Activated T-helper 17 cell treated with anti-CD3 and anti-CD28 coated beads, Interleukin-2, amount 50 U/mL, for 72 hours (primary cell): ENCODE measurements around the gene CHAT. TPM values are rescaled to one million over a fixed set of nuclear protein-coding genes. Genes with fewer than 3 reads are reported as not detected.
A peak's percentile ranks its signal among the peaks of the same experiment; 100 is the strongest.

Experiments used
- ATAC-seq: fragments of 150-1000 bp; cut with Tn5 transposase; replicated peaks from 2 replicates; pipeline ENCODE4 v1.10.0; 2021; ENCODE audit warnings: mild to moderate bottlenecking, moderate library complexity
- H3K27ac Mint-ChIP-seq: one replicate; pipeline ENCODE4 v1.8.0; 2022; ENCODE audit warnings: mixed read lengths
- H3K27me3 Mint-ChIP-seq: one replicate; pipeline ENCODE4 v1.8.0; 2022; ENCODE audit warnings: mixed read lengths
- H3K36me3 Mint-ChIP-seq: one replicate; pipeline ENCODE4 v1.8.0; 2022; ENCODE audit warnings: low read depth, mild to moderate bottlenecking, mixed read lengths
- H3K4me1 Mint-ChIP-seq: one replicate; pipeline ENCODE4 v1.8.0; 2022; ENCODE audit warnings: mixed read lengths
- H3K4me3 Mint-ChIP-seq: one replicate; pipeline ENCODE4 v1.8.0; 2022; ENCODE audit warnings: mild to moderate bottlenecking, mixed read lengths
- H3K9me3 Mint-ChIP-seq: one replicate; pipeline ENCODE4 v1.8.0; 2022; ENCODE audit warnings: mixed read lengths
- total RNA-seq, 2 donors: library from RNA; stranded (reverse); gene quantifications; one replicate each; pipeline ENCODE4 v1.2.3, GENCODE V29; 2022

The CHAT gene
- total RNA-seq, 2 donors from 2014 or later = not detected

DNA sequence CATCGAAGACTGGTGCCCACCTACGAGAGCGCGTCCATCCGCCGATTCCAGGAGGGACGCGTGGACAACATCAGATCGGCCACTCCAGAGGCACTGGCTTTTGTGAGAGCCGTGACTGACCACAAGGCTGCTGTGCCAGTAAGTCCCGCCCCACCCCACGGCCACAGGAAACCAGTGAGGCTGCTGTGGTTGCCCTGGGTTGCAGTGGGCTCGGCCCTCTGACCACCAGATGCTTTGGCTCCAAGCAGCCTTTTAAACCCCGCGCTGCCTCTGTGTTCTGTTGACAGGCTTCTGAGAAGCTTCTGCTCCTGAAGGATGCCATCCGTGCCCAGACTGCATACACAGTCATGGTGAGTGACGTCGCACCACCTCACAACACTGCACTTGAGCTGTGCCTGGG is 41.3 kb downstream of the CHAT start:
- Mint-ChIP-seq H3K27ac (no peak overlapping the region), H3K4me3 (no peak overlapping the region), H3K27me3 (peaks cover 10% of the 10 kb centered on the region), H3K36me3 (no peaks in the 10 kb centered on the region), H3K9me3 (peaks cover 10% of the 10 kb centered on the region), H3K4me1 (no peaks in the 10 kb centered on the region)
- ATAC-seq = no peak

DNA sequence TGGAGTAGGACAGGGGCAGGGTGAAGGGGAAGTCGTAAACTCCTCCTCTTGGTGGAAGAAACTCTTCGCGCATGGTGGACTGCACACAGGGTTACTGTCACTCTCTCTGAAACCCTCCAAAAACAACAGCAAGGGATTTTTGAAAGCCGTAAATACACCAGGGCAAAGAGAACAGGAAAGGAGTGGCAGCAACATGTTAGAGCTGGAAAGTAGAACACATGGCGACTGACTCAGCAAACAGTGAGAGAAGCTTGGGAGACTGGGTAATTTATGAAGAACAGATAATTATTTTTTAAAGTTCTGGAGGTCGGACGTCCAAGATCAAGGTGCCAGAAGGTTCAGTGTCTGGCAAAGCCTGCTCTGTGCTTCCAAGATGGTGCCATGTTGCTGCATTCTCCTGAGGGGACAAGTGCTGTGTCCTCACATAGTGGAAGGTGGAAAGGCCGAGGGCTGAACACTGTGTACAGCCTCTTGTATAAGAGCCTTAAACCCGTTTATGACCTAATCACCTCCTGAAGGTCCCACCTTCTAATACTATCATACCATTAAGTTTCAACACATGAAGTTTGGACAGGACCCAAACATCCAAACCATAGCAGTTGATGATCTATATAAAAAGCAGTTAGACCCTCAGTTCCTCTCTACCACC is 43.1 kb downstream of the CHAT start:
- ATAC-seq = no peak
- H3K4me1 Mint-ChIP-seq = no peaks in the 10 kb centered on the region
- H3K4me3 Mint-ChIP-seq = no peak overlapping the region
- no peak overlapping the region for H3K27ac Mint-ChIP-seq
- peaks cover 8% of the 10 kb centered on the region for H3K27me3 Mint-ChIP-seq
- peaks cover 10% of the 10 kb centered on the region for H3K9me3 Mint-ChIP-seq
- H3K36me3 Mint-ChIP-seq = no peaks in the 10 kb centered on the region

DNA sequence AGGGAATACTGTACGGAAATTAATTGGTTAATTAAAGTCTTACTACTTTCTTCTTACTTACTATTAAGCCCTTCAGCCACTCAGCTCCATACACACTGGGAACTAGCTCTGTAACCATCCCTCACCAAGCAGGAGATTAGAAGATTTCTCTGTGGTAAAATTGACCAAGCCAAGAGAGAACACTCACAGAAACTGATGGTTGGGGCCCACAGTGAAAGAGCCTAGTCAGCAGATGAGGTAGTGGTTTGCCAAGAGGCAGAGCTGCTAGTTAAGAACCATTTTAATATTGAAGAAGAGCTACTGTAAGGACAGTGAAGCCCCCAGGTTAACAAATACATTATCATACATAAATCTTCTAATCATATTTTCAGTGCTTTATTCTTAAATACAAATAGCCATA is 43.8 kb downstream of the CHAT start:
- Mint-ChIP-seq H3K4me3 (no peak overlapping the region), H3K4me1 (no peaks in the 10 kb centered on the region), H3K27ac (no peak overlapping the region), H3K27me3 (peaks cover 7% of the 10 kb centered on the region), H3K36me3 (no peaks in the 10 kb centered on the region), H3K9me3 (peaks cover 10% of the 10 kb centered on the region)
- ATAC-seq = no peak

DNA sequence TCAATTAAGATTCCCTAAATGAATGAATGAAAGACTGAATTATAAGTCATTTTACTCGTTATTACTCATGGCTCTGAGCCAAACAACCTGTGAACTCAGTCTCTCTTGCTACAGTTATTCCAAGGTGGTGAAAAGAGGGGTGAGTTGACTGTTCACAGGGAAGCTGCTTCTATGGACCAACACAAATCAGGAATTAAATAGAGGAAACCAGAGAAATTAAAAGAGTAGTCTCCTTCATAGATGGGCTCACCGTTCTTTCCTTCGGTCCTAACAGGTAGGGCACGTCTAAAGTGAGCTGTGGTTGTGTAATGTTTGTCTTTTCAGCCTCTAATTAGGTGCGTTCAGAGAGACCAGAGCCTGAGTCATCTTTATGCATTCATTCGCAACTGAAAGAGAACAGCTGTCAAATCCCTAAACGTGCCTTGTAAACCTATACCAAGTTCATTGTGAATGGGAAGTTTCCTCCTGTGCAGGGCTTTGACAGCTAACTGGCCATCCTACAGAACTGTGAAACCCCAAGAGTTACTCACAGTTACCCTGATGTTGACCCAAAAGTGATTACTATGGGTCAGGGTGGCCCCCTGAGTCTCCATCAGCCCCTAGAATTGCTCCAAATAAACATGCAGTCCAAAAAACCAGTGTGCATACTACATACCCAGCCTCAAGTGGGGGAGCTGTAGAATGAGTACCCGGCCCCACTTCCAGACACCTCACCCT is 47.5 kb downstream of the CHAT start:
- peaks cover 10% of the 10 kb centered on the region for H3K9me3 Mint-ChIP-seq
- H3K4me1 Mint-ChIP-seq = no peaks in the 10 kb centered on the region
- no peak overlapping the region for H3K4me3 Mint-ChIP-seq
- H3K27me3 Mint-ChIP-seq = peaks cover 3% of the 10 kb centered on the region
- no peaks in the 10 kb centered on the region for H3K36me3 Mint-ChIP-seq
- H3K27ac Mint-ChIP-seq = no peak overlapping the region
- ATAC-seq = no peak

DNA sequence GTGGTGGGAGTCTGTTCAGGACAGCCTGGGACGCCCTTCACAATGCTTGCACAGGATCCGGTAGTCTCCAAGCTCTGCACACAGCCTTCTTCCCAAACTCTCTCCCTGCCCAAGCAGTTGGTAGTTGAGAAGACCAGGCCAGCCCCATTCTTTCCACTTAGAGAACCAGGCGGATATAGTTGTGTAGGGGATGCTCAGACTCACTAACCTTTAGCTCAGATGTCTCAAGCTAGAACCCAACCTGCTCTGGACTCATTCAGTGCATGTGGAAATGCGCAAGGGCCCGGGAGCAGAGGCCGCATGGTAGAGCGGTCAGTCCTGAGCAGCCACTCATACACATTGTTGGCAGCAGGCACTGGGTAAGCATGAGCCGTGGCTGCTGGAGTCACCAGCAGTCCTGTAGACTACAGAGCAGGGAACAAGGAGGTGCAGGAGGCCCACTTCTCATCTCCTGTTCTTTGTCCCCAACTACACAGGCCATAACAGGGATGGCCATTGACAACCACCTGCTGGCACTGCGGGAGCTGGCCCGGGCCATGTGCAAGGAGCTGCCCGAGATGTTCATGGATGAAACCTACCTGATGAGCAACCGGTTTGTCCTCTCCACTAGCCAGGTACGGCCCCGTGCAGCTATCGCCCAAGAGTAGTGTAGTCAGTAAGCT is 48.5 kb downstream of the CHAT start:
- no peak overlapping the region for H3K4me3 Mint-ChIP-seq
- H3K36me3 Mint-ChIP-seq = no peaks in the 10 kb centered on the region
- ATAC-seq = no peak
- peaks cover 6% of the 10 kb centered on the region for H3K27me3 Mint-ChIP-seq
- no peaks in the 10 kb centered on the region for H3K4me1 Mint-ChIP-seq
- H3K27ac Mint-ChIP-seq = no peak overlapping the region
- H3K9me3 Mint-ChIP-seq = peaks cover 10% of the 10 kb centered on the region

DNA sequence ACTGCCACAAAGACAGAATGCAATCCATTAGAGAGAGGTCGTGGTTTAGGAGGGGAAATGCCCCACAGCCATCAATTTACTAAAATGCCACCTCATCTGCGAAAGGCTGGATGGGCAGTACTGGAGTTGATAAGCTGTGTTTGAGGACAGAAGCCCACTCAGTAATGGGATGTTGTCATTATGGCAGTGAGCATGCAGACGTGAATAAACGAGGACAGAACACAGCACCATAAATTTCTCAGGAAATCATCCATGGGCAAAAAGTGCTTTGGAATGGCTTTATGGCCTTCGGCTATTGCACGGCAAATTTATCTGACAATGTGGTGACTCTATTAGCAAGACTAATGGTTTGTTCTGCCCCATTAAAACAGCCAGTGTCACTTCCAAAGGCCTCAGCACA is 49.8 kb downstream of the CHAT start:
- Mint-ChIP-seq H3K4me1 (no peaks in the 10 kb centered on the region), H3K4me3 (no peak overlapping the region), H3K27me3 (peaks cover 14% of the 10 kb centered on the region), H3K27ac (no peak overlapping the region), H3K36me3 (no peaks in the 10 kb centered on the region), H3K9me3 (peaks cover 10% of the 10 kb centered on the region)
- no peak for ATAC-seq

DNA sequence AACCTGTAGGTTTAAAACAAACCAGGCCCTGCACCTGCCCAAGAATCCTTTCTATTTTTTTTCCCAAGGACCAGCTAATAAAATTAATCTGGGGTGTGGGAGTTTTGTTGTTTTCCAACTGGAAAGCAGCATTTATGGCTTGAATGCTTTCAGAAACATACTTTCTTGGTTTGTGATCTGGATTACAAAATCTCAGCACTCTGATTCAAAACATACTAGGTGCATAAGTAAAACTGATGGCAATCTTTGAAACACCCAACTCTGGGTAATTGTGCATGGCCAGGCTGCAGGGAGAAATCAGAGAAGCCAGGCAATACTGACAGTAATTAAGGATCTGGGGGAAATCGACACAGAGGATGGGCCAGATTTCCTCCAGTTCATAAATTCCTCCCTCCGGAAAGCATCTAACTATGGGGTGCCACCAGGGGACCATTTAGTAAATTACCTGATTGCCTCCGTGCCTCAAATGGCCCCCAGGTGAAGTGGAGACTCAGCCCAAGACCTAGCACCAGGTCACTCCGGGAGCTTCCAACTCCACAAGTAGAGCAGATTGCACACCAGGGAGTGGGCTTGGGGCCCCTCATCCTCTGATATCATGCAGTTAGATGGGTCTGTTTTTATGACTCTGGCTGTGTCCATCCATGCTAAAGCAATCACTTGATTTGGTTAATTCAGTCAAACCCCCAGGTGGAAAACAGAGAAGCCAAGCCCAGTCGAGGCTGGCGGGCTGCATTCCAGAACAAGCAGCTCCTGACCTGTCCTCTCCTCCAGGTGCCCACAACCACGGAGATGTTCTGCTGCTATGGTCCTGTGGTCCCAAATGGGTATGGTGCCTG is 50.4 kb downstream of the CHAT start:
- Mint-ChIP-seq H3K36me3 (no peaks in the 10 kb centered on the region), H3K27ac (no peak overlapping the region), H3K4me1 (no peaks in the 10 kb centered on the region), H3K9me3 (peaks cover 5% of the 10 kb centered on the region), H3K4me3 (no peak overlapping the region), H3K27me3 (peaks cover 16% of the 10 kb centered on the region)
- ATAC-seq = no peak

DNA sequence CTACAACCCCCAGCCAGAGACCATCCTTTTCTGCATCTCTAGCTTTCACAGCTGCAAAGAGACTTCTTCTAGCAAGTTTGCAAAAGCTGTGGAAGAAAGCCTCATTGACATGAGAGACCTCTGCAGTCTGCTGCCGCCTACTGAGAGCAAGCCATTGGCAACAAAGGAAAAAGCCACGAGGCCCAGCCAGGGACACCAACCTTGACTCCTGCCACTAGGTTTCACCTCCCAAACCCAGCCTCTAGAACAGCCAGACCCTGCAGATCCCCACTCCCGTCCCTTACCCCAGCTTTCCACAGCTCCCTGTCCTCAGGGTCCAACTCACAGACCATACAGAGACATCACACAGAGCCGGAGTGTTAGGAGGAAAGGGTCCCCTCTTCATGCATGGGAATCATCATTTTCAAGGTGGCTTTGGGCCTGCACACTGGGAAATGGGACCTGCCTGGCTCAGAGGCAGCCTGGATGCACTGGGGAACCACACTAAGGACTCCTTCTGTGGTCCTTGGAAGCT is 51.1 kb downstream of the CHAT start:
- peaks cover 2% of the 10 kb centered on the region for H3K9me3 Mint-ChIP-seq
- H3K27ac Mint-ChIP-seq = no peak overlapping the region
- H3K4me3 Mint-ChIP-seq = no peak overlapping the region
- H3K36me3 Mint-ChIP-seq = no peaks in the 10 kb centered on the region
- ATAC-seq = no peak
- H3K27me3 Mint-ChIP-seq = peaks cover 16% of the 10 kb centered on the region
- H3K4me1 Mint-ChIP-seq = no peaks in the 10 kb centered on the region

DNA sequence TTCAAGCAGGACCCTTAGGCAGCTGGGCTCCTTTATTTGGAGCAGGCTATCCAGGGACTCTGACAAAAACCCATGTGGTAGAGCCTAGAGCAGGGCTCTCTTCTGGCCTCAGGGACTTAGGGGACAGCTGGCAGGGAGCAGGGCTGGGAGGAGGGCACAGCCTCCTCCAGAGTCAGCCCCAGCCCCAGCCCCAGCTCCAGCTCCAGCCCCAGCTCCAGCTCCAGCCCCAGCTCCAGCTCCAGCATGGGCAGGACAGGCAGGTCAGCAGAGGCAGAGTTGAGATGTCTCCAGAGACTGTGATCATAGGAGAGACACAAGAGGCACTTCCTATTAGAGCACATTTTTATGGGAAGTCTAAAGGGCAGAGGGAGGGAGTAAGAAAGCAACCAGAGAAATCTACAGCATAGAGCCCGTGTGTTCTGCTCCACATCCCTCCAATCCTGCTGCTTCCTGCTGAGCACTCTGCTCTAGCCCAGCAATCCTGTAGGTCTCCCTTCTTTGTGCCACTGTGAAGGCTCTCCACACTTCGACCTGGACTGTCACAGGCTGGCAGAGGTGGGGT is 52.3 kb downstream of the CHAT start:
- Mint-ChIP-seq H3K4me1 (no peaks in the 10 kb centered on the region), H3K4me3 (no peak overlapping the region)

DNA sequence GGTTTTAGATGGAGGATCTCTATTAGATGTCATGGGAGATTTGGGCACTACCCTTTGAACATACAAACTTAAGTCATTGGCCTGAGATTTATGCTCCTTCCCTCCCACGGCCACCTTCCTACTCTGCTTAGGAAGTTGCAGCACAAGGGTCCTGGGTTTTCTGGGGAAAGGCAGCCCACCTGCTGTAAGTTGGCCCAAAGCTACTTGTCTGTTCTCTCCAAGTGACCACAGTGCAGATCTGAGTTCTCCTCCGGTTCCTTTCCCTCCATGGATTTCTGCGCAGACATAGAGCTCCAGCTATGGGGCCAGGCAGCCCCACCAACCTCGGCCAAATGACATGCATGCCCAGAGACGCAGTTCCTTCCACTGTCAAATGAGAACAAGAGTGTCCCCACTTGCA is 52.8 kb downstream of the CHAT start:
- Mint-ChIP-seq H3K4me1 (no peaks in the 10 kb centered on the region), H3K4me3 (no peak overlapping the region), H3K9me3 (no peaks in the 10 kb centered on the region), H3K36me3 (no peaks in the 10 kb centered on the region), H3K27me3 (peaks cover 31% of the 10 kb centered on the region), H3K27ac (no peak overlapping the region)
- ATAC-seq = no peak

More for the DNA sequence above, 52.3 kb downstream of the CHAT start:
- no peaks in the 10 kb centered on the region for H3K36me3 Mint-ChIP-seq
- no peak for ATAC-seq
- no peak overlapping the region for H3K27ac Mint-ChIP-seq
- peaks cover 27% of the 10 kb centered on the region for H3K27me3 Mint-ChIP-seq
- H3K9me3 Mint-ChIP-seq = no peaks in the 10 kb centered on the region

DNA sequence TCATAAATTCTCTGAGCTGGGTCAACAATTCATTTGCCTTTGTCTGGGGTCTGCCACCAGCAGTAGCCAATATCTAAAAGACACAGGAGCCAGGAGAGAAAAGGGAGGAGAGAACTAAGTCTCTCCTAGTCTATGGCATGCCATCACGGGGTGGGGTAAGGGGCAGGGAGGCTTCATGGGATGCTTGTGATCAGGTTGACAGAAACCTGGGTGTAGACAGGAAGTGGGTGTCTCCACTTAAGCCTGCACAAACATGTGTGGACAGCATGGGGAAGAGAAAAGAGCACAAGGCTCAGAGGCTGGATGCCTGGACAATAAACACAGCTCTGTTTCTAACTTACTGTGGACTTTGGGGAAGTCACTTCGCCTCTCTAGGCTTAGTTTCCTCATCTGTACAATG is 54.2 kb downstream of the CHAT start:
- H3K27me3 Mint-ChIP-seq = peaks cover 37% of the 10 kb centered on the region
- H3K27ac Mint-ChIP-seq = no peak overlapping the region
- no peaks in the 10 kb centered on the region for H3K36me3 Mint-ChIP-seq
- H3K4me3 Mint-ChIP-seq = no peak overlapping the region
- no peaks in the 10 kb centered on the region for H3K9me3 Mint-ChIP-seq
- ATAC-seq = no peak
- H3K4me1 Mint-ChIP-seq = no peaks in the 10 kb centered on the region

DNA sequence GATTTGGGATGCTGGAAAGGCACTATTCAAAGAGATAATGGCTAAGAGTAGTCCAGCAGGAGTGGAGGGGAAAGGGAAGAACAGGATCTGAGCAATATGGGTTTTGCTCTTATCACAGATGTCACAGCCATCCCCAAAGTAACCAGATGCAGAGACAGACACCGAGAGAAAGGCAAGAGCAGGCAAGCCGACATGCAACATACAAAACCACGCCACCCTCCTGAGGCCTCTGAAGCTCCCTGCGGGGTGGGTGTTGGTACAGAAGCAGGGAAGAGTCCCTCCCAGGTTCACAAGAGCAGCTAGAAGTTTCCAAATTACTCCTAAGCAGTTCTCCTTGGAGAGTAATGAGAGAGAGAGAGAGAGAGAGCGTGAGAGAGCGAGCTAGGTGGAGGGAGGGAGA is 54.8 kb downstream of the CHAT start:
- no peak for ATAC-seq
- Mint-ChIP-seq H3K4me1 (no peaks in the 10 kb centered on the region), H3K9me3 (no peaks in the 10 kb centered on the region), H3K36me3 (no peaks in the 10 kb centered on the region), H3K27me3 (peaks cover 44% of the 10 kb centered on the region), H3K27ac (no peak overlapping the region), H3K4me3 (no peak overlapping the region)

DNA sequence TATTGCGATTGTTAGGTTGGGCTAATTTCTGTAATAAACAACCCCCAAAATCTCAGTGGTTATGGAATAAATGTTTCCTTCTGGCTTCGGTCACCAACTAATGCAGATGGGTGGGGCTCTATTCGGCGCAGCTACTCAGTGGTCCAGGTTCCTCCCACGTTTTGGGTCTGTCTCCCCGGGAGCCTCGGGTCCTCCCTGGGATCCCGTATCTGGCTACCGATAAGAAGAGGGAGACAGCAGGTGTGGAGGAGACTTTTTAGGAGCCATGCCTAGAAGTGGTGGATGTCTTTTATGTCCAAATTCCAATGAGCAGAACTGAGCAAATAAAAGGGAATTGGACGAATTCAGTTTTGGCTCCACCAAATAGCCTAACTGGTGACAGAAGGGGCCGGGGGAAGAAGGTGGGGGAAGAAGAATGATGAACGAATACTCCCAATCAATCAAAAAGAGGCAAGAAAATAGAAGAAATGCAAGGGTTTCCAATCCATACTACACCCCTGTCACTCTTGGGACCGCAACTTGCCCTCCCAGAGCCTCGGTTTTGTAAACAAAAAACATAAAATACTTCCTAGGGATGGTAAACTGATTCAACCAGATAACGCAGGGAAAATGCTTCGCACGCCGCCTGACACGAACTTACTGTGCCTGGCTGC is 65.1 kb downstream of the CHAT start:
- Mint-ChIP-seq H3K9me3 (peaks cover 11% of the 10 kb centered on the region), H3K27me3 (peaks cover 47% of the 10 kb centered on the region), H3K36me3 (no peaks in the 10 kb centered on the region), H3K4me1 (no peaks in the 10 kb centered on the region), H3K4me3 (no peak overlapping the region), H3K27ac (no peak overlapping the region)
- ATAC-seq = no peak

DNA sequence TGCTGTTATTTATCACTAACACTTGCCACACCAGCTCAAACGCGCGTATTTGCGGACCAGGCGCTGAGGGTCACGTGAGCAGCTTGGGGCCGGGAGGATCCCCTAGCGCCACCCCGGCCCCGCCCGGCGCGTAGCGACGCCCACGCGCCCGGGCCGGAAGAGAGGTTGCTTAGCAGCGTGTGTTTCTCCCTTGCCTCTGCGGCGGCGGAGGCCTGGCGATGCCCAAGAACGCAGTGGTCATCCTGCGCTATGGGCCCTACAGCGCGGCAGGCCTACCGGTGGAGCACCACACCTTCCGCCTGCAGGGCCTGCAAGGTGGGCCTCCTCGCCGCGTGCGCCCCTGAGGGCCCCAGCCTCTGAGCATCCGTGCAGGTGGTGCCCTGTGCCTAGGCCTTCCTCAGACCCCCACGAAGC is 65.7 kb downstream of the CHAT start, which contains the start of gene C10orf53:
C10orf53 (plus strand) TSS at position 172 of the 414 bp plus-strand sequence; CDS start at position 219, 47 bp downstream.
- H3K4me1 Mint-ChIP-seq = no peaks in the 10 kb centered on the region
- peak; percentile 53 for ATAC-seq
- no peak within 1 kb of the TSS for H3K27ac Mint-ChIP-seq
- peaks cover 50% of the 10 kb centered on the region for H3K27me3 Mint-ChIP-seq
- H3K4me3 Mint-ChIP-seq = no peak within 1 kb of the TSS
- H3K36me3 Mint-ChIP-seq = no peaks in the 10 kb centered on the region
- peaks cover 11% of the 10 kb centered on the region for H3K9me3 Mint-ChIP-seq
